NK-92 (cell line): ENCODE measurements around the gene USP44.
"Not testable (repeated sequence)": the region's sequence is repeated elsewhere in the genome, so short reads cannot be mapped to it uniquely, and the experiment has no call there.

Source experiments
- DNase-seq: peaks from one replicate; lab custom pipeline; 2025; ENCODE audit not compliant: unreplicated experiment; lab: John Stamatoyannopoulos, UW

USP44 gene

GRCh38 chr12:95551305-95551704, at the start of gene USP44:
USP44 (minus strand) TSS chr12:95551476; CDS start chr12:95534256, 17,220 bp downstream.
- no peak for DNase-seq

DNA sequence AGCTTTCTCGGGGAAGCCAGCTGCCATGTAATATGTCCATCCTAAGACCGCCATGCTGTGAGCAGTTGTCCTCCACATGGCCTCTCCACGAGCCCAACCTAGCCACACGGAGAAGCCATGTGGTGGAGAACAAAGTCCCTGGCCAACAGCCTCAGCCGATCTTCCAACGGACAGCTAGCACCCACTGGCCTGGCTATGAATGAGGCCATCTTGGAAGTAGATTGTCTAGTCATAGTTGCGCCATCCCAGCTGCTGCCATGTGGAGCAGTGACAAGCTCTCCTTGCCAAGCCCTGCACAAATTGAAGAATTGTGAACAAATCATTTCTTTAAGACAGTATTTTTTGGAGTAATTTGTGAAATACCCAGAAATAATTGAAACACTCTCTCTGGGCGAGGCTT, 49.3 kb upstream of the USP44 start:
- no peak for DNase-seq

GRCh38 chr12:95599880-95600279, 48.6 kb upstream of the USP44 start:
- DNase-seq, result no peak

DNA sequence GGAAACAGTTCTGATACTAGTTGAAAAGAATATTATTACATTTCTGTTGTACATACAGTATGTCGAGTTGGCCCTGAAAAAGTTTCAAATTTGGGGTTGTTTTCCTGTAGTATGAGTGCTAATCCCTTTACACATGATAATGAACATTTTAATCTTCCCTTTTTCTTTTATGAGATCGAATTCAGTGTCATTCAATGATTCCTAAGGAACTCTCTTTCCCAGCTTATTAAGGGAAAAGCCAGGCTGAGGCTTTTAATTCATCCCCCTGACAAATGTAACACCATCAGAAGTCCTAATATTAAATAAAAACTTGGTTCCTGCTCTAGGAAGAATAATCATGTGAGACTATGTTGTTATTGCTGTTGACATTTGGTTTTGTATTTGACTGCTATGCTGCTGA, 42.9 kb upstream of the USP44 start:
- no peak for DNase-seq

- no peak for DNase-seq
These were observed 42.1 kb upstream of the USP44 start for GRCh38 chr12:95593266-95593871.

GRCh38 chr12:95591731-95592130, 40.5 kb upstream of the USP44 start:
- no peak for DNase-seq

- DNase-seq, result no peak
These were observed 39.5 kb upstream of the USP44 start for GRCh38 chr12:95590775-95591174.

GRCh38 chr12:95583933-95584332, 32.7 kb upstream of the USP44 start:
- DNase-seq, result no peak

- DNase-seq, result no peak
These were observed 31.2 kb upstream of the USP44 start for GRCh38 chr12:95582230-95583058.

- DNase-seq, result no peak
These were observed 26.5 kb upstream of the USP44 start for GRCh38 chr12:95577820-95578219.

- no peak for DNase-seq
These were observed 23.6 kb upstream of the USP44 start for GRCh38 chr12:95574799-95575452.

- DNase-seq, result no peak
These were observed 22.8 kb upstream of the USP44 start for GRCh38 chr12:95573951-95574576.

DNA sequence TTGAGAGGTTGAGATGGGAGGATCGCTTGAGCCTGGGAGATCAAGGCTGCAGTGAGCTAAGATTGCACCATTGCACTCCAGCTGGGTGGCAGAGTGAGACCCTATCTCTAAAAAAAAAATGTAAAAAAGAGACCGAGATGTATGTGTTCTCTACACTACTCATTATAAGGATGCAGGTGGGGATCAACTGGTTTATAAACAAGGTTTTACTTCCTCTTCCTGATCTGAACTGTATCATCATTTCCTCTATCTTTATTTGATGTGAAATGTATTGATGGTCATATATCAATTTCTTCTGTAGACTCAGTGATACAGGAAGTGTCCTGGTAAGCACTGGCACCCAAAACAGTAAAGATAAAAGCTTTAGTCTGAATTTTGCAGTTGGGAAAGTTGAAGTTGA, 20.1 kb upstream of the USP44 start:
- DNase-seq, result no peak

DNA sequence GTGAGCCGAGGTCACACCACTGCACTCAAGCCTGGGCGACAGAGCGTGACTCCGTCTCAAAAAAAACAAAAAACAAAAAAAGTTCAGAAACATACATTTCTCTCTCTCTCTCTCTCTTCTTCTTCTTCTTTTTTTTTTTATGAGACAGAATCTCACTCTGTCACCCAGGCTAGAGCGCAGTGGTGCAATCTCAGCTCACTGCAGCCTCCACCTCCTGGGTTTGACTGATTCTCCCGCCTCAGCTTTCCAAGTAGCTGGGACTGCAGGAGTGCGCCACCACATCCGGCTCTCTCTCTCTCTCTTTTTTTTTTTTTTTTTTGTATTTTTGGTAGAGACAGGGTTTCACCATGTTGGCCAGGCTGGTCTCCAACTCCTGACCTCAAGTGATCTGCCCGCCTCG, 16.8 kb upstream of the USP44 start:
- DNase-seq, result not testable (repeated sequence)

DNA sequence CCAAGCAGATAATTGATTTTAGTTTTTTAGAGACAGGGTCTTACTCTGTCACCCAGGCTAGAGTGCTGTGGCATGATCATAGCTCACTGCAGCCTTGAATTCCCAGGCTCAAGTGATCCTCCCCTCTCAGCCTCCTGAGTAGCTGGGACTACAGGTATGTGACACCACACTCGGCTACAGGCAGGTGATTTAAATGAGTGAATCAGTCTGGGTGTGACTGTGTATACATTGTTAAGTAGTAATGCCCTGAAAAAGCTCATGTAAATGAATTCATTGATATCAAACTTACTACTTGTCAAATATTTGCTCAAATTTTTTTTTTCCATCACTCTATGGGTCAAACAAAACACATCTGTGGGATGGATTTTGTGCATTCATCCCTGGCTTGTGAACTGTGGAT, 6.3 kb upstream of the USP44 start:
- no peak for DNase-seq

- DNase-seq, result no peak
These were observed 3.3 kb upstream of the USP44 start for GRCh38 chr12:95554532-95555071.

- no peak for DNase-seq
These were observed 2.1 kb upstream of the USP44 start for GRCh38 chr12:95553197-95553943.

DNA sequence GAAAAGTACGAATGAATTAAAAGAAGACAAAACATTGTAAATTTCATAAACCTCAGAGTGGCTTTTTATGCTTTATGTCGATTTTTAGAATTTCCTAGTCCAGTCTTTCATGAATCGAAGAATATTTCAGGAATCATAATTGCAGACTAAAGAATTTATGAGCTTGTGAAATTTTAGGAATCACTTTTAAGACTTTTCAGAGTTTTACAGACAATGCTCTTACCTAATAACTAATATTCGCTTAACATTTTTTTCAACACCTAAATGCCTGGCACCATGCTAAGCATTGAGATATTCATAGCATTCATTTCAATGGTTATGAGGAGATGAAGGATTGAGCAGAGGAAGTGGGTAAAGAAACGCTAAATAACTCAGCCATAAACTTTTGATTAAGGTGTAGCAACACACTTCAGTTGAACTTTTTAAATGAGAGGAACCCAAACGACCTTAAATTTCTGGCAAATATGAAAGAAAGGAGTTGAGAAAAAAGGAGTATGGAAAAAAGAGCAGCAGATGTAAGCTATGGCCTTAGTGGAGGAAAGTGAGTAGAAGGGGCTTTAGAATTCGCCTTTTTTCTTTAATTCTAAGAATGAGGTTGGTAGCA, 739 bp upstream of the USP44 start:
- DNase-seq, result no peak

DNA sequence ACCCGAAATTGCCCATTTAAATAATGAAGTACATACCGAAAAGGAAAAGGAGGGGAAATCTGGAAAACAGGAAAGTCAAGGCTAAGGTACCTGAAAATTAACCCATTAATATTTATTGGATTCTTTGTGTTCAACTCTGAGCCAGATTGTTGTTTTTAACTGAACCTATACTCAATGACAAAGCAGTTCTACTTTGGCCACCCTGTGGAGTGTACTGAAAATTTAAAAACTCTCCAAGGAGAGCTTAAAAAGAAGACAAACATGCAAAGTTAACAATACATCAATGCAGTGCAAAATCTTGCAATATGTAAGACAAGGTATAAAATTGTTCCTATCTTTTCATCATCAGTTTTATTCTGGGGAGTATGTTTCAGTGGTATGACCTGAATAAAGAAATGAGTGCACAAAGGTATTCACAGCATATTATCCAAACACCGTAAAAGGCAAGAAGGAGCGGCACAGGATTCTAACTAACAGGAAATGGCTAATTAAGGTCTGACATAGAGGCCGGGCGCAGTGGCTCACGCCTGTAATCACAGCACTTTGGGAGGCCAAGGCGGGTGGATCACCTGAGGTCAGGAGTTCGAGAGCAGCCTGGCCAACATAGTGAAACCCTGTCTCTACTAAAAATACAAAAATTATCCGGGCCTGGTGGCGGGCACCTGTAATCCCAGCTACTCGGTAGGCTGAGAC, 1.7 kb downstream of the USP44 start:
- no peak for DNase-seq
